KBM-7 (cell line): ENCODE measurements around the gene PAPOLG.

Experiments used
- DNase-seq: peaks from one replicate; pipeline ENCODE4 v3.0.0-alpha.2; 2015
- in situ Hi-C: fragments of 300-500 bp; cut with MboI; formaldehyde crosslinking; loops from 2 replicates; pipeline ENCODE4 v1.14.3; 2020; ENCODE audit warnings: low sequenced_read_pairs, low pct_unique_long_range_greater_than_20kb, mixed read lengths

Gene PAPOLG

GRCh38 chr2:60840880-60841279 is 84.8 kb downstream of the PAPOLG start:
- in situ Hi-C loops: no loop called here
- peak; percentile 59 for DNase-seq

- in situ Hi-C loops: no loop called here
- no peak for DNase-seq
Observed at GRCh38 chr2:60843006-60843405, 86.9 kb downstream of the PAPOLG start.

- in situ Hi-C loops: no loop called here
- DNase-seq: no peak
Observed at GRCh38 chr2:60844105-60844504, 88.0 kb downstream of the PAPOLG start.

GRCh38 chr2:60847854-60848253 is 91.8 kb downstream of the PAPOLG start:
- in situ Hi-C loops: no loop called here
- no peak for DNase-seq
